ENCODE results near the gene HCFC2. TPM values are rescaled to one million over a fixed set of nuclear protein-coding genes. Genes with fewer than 3 reads are reported as not detected.
"Not testable (repeated sequence)": the region's sequence is repeated elsewhere in the genome, so short reads cannot be mapped to it uniquely, and the experiment has no call there.

The HCFC2 gene
- total RNA-seq, 6 experiments from 2014 or later: 7.3 to 12.7 (median 9.7) TPM

GRCh38 chr12:104025771-104026170 is 38.6 kb upstream of the HCFC2 start:
- WGBS (ENCODE audit: insufficient coverage, low coverage, low lambda C conversion rate, missing lambda C conversion rate): 78% methylated on average over 2 of the region's 2 CpGs
- intact Hi-C loops (cut with DNase I): no loop called here

GRCh38 chr12:104026841-104027599 is 37.3 kb upstream of the HCFC2 start:
- ATAC-seq (no peak), DNase-seq (no peak)
- intact Hi-C loops (cut with DNase I): no loop called here
- H3K36me3 ChIP-seq: no peaks in the 10 kb centered on the region
- WGBS (ENCODE audit: insufficient coverage, low coverage, low lambda C conversion rate, missing lambda C conversion rate): 52% methylated on average over 5 of the region's 5 CpGs
- no peaks in the 10 kb centered on the region for H3K9me3 ChIP-seq
- no peak overlapping the region for H3K4me3 ChIP-seq
- no peak overlapping the region for H3K27ac ChIP-seq
- H3K27me3 ChIP-seq: no peaks in the 10 kb centered on the region
- H3K4me1 ChIP-seq: no peaks in the 10 kb centered on the region
- TF ChIP-seq POLR2A (IDR thresholded peaks at IDR 0.05): no peak
- TF ChIP-seq CTCF (IDR thresholded peaks at IDR 0.05): no peak

More at GRCh38 chr12:104025771-104026170, 38.6 kb upstream of the HCFC2 start:
- no peaks in the 10 kb centered on the region for H3K4me1 ChIP-seq
- no peaks in the 10 kb centered on the region for H3K27me3 ChIP-seq
- DNase-seq: no peak
- no peak overlapping the region for H3K4me3 ChIP-seq
- no peak for ATAC-seq
- H3K27ac ChIP-seq: no peak overlapping the region
- no peaks in the 10 kb centered on the region for H3K36me3 ChIP-seq
- H3K9me3 ChIP-seq: no peaks in the 10 kb centered on the region
- TF ChIP-seq CTCF (IDR thresholded peaks at IDR 0.05): no peak
- TF ChIP-seq POLR2A (IDR thresholded peaks at IDR 0.05): no peak

- not testable (repeated sequence) for DNase-seq
Observed at GRCh38 chr12:104030596-104030995, 33.7 kb upstream of the HCFC2 start.

GRCh38 chr12:104036143-104036542 is 28.2 kb upstream of the HCFC2 start:
- H3K4me1 ChIP-seq; H3K9me3 ChIP-seq; H3K27me3 ChIP-seq; H3K4me3 ChIP-seq; DNase-seq; H3K27ac ChIP-seq; ATAC-seq; intact Hi-C loops (cut with DNase I); H3K36me3 ChIP-seq: not testable (repeated sequence)
- 59% methylated on average over 2 of the region's 2 CpGs for WGBS (ENCODE audit: insufficient coverage, low coverage, low lambda C conversion rate, missing lambda C conversion rate)

More at GRCh38 chr12:104030596-104030995, 33.7 kb upstream of the HCFC2 start:
- H3K27ac ChIP-seq; H3K4me3 ChIP-seq; H3K9me3 ChIP-seq; H3K27me3 ChIP-seq; H3K36me3 ChIP-seq; intact Hi-C loops (cut with DNase I); H3K4me1 ChIP-seq: not testable (repeated sequence)
- ATAC-seq: peak in 3 of 4 donors; percentile 37 to 55 (median 41)
- 75% methylated on average over 8 of the region's 27 CpGs for WGBS (ENCODE audit: insufficient coverage, low coverage, low lambda C conversion rate, missing lambda C conversion rate)

- intact Hi-C loops (cut with DNase I); H3K9me3 ChIP-seq; H3K4me3 ChIP-seq; H3K4me1 ChIP-seq; H3K27me3 ChIP-seq; H3K36me3 ChIP-seq; ATAC-seq; H3K27ac ChIP-seq; DNase-seq: not testable (repeated sequence)
- 56% methylated on average over 1 of the region's 1 CpG for WGBS (ENCODE audit: insufficient coverage, low coverage, low lambda C conversion rate, missing lambda C conversion rate)
Observed at GRCh38 chr12:104039769-104040168, 24.6 kb upstream of the HCFC2 start.

GRCh38 chr12:104042580-104042979 is 21.8 kb upstream of the HCFC2 start:
- H3K27ac ChIP-seq: no peak overlapping the region
- H3K27me3 ChIP-seq: no peaks in the 10 kb centered on the region
- TF ChIP-seq POLR2A (IDR thresholded peaks at IDR 0.05): no peak
- TF ChIP-seq CTCF (IDR thresholded peaks at IDR 0.05): no peak
- H3K9me3 ChIP-seq: no peaks in the 10 kb centered on the region
- no peaks in the 10 kb centered on the region for H3K36me3 ChIP-seq
- WGBS (ENCODE audit: insufficient coverage, low coverage, low lambda C conversion rate, missing lambda C conversion rate): 100% methylated on average over 1 of the region's 1 CpG
- no peak overlapping the region for H3K4me3 ChIP-seq
- intact Hi-C loops (cut with DNase I): no loop called here
- DNase-seq (no peak), ATAC-seq (no peak)
- H3K4me1 ChIP-seq: no peaks in the 10 kb centered on the region
